GM19452 (cell line): ENCODE results near the gene WSCD2.

ENCODE experiments used
- ATAC-seq: cut with Tn5 transposase; IDR thresholded peaks from one replicate; pipeline ENCODE4 v1.9.1; 2021; ENCODE audit not compliant: unreplicated experiment

Gene WSCD2

GRCh38 chr12:108129017-108129812 is at the start of gene WSCD2:
Gene WSCD2 (plus strand): TSS chr12:108129288. CDS start chr12:108195833, 66,545 bp downstream.
- no peak for ATAC-seq

GRCh38 chr12:108079721-108080120 is 49.4 kb upstream of the WSCD2 start:
- no peak for ATAC-seq

- ATAC-seq: no peak
Measured at GRCh38 chr12:108080363-108080762, 48.7 kb upstream of the WSCD2 start.

- ATAC-seq: no peak
Measured at GRCh38 chr12:108082485-108082884, 46.6 kb upstream of the WSCD2 start.

GRCh38 chr12:108087900-108088299 is 41.2 kb upstream of the WSCD2 start:
- no peak for ATAC-seq

- ATAC-seq: no peak
Measured at GRCh38 chr12:108090107-108090899, 38.8 kb upstream of the WSCD2 start.

- ATAC-seq: no peak
Measured at GRCh38 chr12:108090932-108091678, 38.0 kb upstream of the WSCD2 start.

- ATAC-seq: no peak
Measured at GRCh38 chr12:108091679-108092051, 37.4 kb upstream of the WSCD2 start.

- ATAC-seq: no peak
Measured at GRCh38 chr12:108093209-108093608, 35.9 kb upstream of the WSCD2 start.

- ATAC-seq: no peak
Measured at GRCh38 chr12:108094056-108094649, 34.9 kb upstream of the WSCD2 start.

GRCh38 chr12:108097160-108097911 is 31.8 kb upstream of the WSCD2 start:
- ATAC-seq: no peak

- ATAC-seq: no peak
Measured at GRCh38 chr12:108098374-108098773, 30.7 kb upstream of the WSCD2 start.

- ATAC-seq: no peak
Measured at GRCh38 chr12:108099073-108099472, 30.0 kb upstream of the WSCD2 start.

- ATAC-seq: no peak
Measured at GRCh38 chr12:108099778-108100489, 29.2 kb upstream of the WSCD2 start.

GRCh38 chr12:108101605-108102175 is 27.4 kb upstream of the WSCD2 start:
- ATAC-seq: no peak

GRCh38 chr12:108102363-108102762 is 26.7 kb upstream of the WSCD2 start:
- ATAC-seq: no peak

- ATAC-seq: no peak
Measured at GRCh38 chr12:108103087-108103486, 26.0 kb upstream of the WSCD2 start.

- ATAC-seq: no peak
Measured at GRCh38 chr12:108103517-108103916, 25.6 kb upstream of the WSCD2 start.

- ATAC-seq: no peak
Measured at GRCh38 chr12:108104657-108105056, 24.4 kb upstream of the WSCD2 start.
